ENCODE results near the gene KIAA2012.

KIAA2012 gene

GRCh38 chr2:202088777-202089176 is 15.7 kb downstream of the KIAA2012 start:
- DNase-seq (ENCODE audit: low read depth), result no peak

GRCh38 chr2:202090530-202090929 is 17.5 kb downstream of the KIAA2012 start:
- DNase-seq (ENCODE audit: low read depth), result no peak

- DNase-seq (ENCODE audit: low read depth), result no peak
Measured at GRCh38 chr2:202091476-202091875, 18.4 kb downstream of the KIAA2012 start.

- no peak for DNase-seq (ENCODE audit: low read depth)
Measured at GRCh38 chr2:202094426-202094986, 21.5 kb downstream of the KIAA2012 start.

GRCh38 chr2:202095235-202095634 is 22.2 kb downstream of the KIAA2012 start:
- DNase-seq (ENCODE audit: low read depth), result no peak

- DNase-seq (ENCODE audit: low read depth), result no peak
Measured at GRCh38 chr2:202096736-202097135, 23.7 kb downstream of the KIAA2012 start.

GRCh38 chr2:202098291-202098690 is 25.2 kb downstream of the KIAA2012 start:
- DNase-seq (ENCODE audit: low read depth), result no peak

- no peak for DNase-seq (ENCODE audit: low read depth)
Measured at GRCh38 chr2:202099515-202099914, 26.5 kb downstream of the KIAA2012 start.

GRCh38 chr2:202100176-202100575 is 27.1 kb downstream of the KIAA2012 start:
- no peak for DNase-seq (ENCODE audit: low read depth)

- DNase-seq (ENCODE audit: low read depth), result no peak
Measured at GRCh38 chr2:202101026-202101579, 28.0 kb downstream of the KIAA2012 start.

- DNase-seq (ENCODE audit: low read depth), result no peak
Measured at GRCh38 chr2:202102425-202103000, 29.5 kb downstream of the KIAA2012 start.

- DNase-seq (ENCODE audit: low read depth), result no peak
Measured at GRCh38 chr2:202104286-202104870, 31.3 kb downstream of the KIAA2012 start.

- no peak for DNase-seq (ENCODE audit: low read depth)
Measured at GRCh38 chr2:202105025-202105424, 32.0 kb downstream of the KIAA2012 start.

GRCh38 chr2:202108345-202108744 is 35.3 kb downstream of the KIAA2012 start:
- no peak for DNase-seq (ENCODE audit: low read depth)

- DNase-seq (ENCODE audit: low read depth), result no peak
Measured at GRCh38 chr2:202109139-202109736, 36.2 kb downstream of the KIAA2012 start.

GRCh38 chr2:202109737-202110184 is 36.7 kb downstream of the KIAA2012 start:
- no peak for DNase-seq (ENCODE audit: low read depth)

- DNase-seq (ENCODE audit: low read depth), result no peak
Measured at GRCh38 chr2:202110491-202110890, 37.4 kb downstream of the KIAA2012 start.

GRCh38 chr2:202112041-202112440 is 39.0 kb downstream of the KIAA2012 start:
- no peak for DNase-seq (ENCODE audit: low read depth)

GRCh38 chr2:202113571-202114142 is 40.6 kb downstream of the KIAA2012 start:
- no peak for DNase-seq (ENCODE audit: low read depth)

GRCh38 chr2:202114291-202114690 is 41.2 kb downstream of the KIAA2012 start:
- DNase-seq (ENCODE audit: low read depth), result no peak

GRCh38 chr2:202114795-202115194 is 41.7 kb downstream of the KIAA2012 start:
- no peak for DNase-seq (ENCODE audit: low read depth)

GRCh38 chr2:202115479-202115971 is 42.5 kb downstream of the KIAA2012 start:
- no peak for DNase-seq (ENCODE audit: low read depth)

All from activated T-cell treated with anti-CD3 and anti-CD28 coated beads for 1 hour (primary cell).